GM19193 (cell line): ENCODE data around the gene WDR45B.

Source experiments
- POLR2A ChIP-seq: IDR thresholded peaks from 4 replicates; pipeline ENCODE4 v1.6.1; 2011; ENCODE audit not compliant: insufficient read depth, insufficient read length; ENCODE audit errors: extremely low read depth

Gene WDR45B

GRCh38 chr17:82619641-82620040 lies 28.6 kb downstream of the WDR45B start:
- no peak for TF ChIP-seq POLR2A

GRCh38 chr17:82619211-82619610 lies 29.0 kb downstream of the WDR45B start:
- no peak for TF ChIP-seq POLR2A

- TF ChIP-seq POLR2A: no peak
Observed at GRCh38 chr17:82616021-82616711, 32.1 kb downstream of the WDR45B start.

GRCh38 chr17:82615084-82616020 lies 32.9 kb downstream of the WDR45B start:
- TF ChIP-seq POLR2A: no peak

GRCh38 chr17:82614095-82614631 lies 34.1 kb downstream of the WDR45B start:
- TF ChIP-seq POLR2A: no peak

- no peak for TF ChIP-seq POLR2A
Observed at GRCh38 chr17:82613283-82614094, 34.8 kb downstream of the WDR45B start.

GRCh38 chr17:82611140-82612058 lies 36.8 kb downstream of the WDR45B start:
- TF ChIP-seq POLR2A: no peak

- TF ChIP-seq POLR2A: no peak
Observed at GRCh38 chr17:82609655-82610054, 38.6 kb downstream of the WDR45B start.

GRCh38 chr17:82608816-82609215 lies 39.4 kb downstream of the WDR45B start:
- TF ChIP-seq POLR2A: no peak

- no peak for TF ChIP-seq POLR2A
Observed at GRCh38 chr17:82605939-82606600, 42.2 kb downstream of the WDR45B start.

- TF ChIP-seq POLR2A: no peak
Observed at GRCh38 chr17:82604532-82604931, 43.7 kb downstream of the WDR45B start.

- TF ChIP-seq POLR2A: no peak
Observed at GRCh38 chr17:82603981-82604448, 44.2 kb downstream of the WDR45B start.
